ENCODE data around the gene CBFA2T3.

DNA sequence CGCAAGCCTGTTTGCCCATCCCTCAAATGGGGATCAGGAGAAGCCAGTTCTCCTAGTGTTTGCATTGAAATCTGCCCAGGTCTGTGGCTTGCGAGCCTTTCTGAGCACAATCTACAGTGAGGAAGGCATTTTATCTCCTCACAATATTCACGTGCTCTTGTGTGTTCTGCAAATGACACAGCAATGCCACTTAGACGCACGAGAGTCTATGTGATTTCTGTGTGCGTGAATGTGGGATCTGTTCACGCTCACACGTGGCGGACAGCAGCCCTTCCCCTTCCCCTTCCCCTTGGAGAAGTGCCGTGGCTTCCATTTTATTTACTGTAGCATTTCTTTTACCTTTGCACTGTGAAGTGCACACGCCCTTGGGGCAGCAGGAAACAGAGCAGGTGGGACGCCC, 17.7 kb upstream of the CBFA2T3 start:
- TF ChIP-seq, protein P1, sequence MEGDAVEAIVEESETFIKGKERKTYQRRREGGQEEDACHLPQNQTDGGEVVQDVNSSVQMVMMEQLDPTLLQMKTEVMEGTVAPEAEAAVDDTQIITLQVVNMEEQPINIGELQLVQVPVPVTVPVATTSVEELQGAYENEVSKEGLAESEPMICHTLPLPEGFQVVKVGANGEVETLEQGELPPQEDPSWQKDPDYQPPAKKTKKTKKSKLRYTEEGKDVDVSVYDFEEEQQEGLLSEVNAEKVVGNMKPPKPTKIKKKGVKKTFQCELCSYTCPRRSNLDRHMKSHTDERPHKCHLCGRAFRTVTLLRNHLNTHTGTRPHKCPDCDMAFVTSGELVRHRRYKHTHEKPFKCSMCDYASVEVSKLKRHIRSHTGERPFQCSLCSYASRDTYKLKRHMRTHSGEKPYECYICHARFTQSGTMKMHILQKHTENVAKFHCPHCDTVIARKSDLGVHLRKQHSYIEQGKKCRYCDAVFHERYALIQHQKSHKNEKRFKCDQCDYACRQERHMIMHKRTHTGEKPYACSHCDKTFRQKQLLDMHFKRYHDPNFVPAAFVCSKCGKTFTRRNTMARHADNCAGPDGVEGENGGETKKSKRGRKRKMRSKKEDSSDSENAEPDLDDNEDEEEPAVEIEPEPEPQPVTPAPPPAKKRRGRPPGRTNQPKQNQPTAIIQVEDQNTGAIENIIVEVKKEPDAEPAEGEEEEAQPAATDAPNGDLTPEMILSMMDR (IDR thresholded peaks at IDR 0.05; ENCODE audit: borderline replicate concordance, extremely low read depth, low read length, poor library complexity, severe bottlenecking) = no peak
- TF ChIP-seq EZH2 (IDR thresholded peaks at IDR 0.05; ENCODE audit: borderline replicate concordance, low read depth, low read length, severe bottlenecking) = no peak

Data from DND-41 (cell line).